ENCODE data around the gene ASPHD2.

Gene ASPHD2

DNA sequence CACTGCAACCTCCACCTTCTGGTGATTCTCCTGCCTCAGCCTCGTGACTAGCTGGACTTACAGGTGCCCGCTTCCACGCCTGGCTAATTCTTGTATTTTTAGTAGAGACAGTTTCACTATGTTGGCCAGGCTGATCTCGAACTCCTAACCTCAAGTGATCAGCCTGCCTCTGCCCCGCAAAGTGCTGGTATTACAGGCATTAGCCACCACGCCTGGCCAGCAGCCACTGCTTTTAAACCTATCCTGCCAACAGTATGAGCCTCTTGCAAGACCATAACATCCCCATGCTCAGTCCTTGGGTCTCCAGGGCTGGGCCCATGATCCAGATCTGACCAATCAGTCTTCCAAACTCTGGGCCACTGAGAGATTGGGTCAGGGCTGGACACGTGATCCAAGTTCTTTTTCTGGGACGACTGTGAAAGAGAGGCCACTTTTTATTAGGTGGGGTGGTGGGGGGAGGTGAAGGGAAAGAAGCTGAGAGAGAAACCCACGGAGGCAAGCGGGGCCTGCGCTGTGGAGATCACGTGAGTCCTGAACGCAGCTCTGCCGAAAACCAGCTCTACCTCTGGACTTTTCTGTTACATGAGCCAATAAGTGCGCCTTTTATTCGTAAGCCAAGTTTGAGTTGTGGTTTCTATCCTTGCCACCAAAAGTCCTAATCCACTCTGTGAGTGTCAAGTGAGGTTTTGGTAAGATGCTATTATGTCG, 17.9 kb downstream of the ASPHD2 start:
- no peak overlapping the region for H3K9ac ChIP-seq (ENCODE audit: low read length)
- DNase-seq = no peak
- no peak overlapping the region for H4K8ac ChIP-seq (ENCODE audit: low read depth, low read length)
- no peak overlapping the region for H2BK120ac ChIP-seq (ENCODE audit: insufficient read depth, low read length, poor library complexity)
- H2AK5ac ChIP-seq (ENCODE audit: low read length) = no peak overlapping the region
- no peak overlapping the region for H3K18ac ChIP-seq (ENCODE audit: low read length)
- no CpG with 5 or more reads among the region's 17 CpGs for WGBS (ENCODE audit: extremely low coverage, insufficient coverage, insufficient read length)
- no peak overlapping the region for H4K91ac ChIP-seq (ENCODE audit: low read depth, low read length)
- peaks cover 2% of the 10 kb centered on the region for H3K79me2 ChIP-seq (ENCODE audit: control insufficient read depth, insufficient read depth, low read length, poor library complexity)
- H2BK12ac ChIP-seq (ENCODE audit: low read length) = no peak overlapping the region
- no peak overlapping the region for H3K27ac ChIP-seq (ENCODE audit: low read depth, low read length)
- H2AFZ ChIP-seq (ENCODE audit: insufficient read depth, low read length, poor library complexity) = no peak overlapping the region
- no peak overlapping the region for H2BK5ac ChIP-seq (ENCODE audit: low read depth, low read length, poor library complexity)
- peaks cover 2% of the 10 kb centered on the region for H3K9me3 ChIP-seq (ENCODE audit: insufficient read depth, low read depth, low read length)
- H3K23ac ChIP-seq (ENCODE audit: low read length) = no peak overlapping the region
- no peak overlapping the region for H3K4me2 ChIP-seq (ENCODE audit: low read length)
- peaks cover 17 to 18% of the 10 kb centered on the region in 2 experiments for H3K36me3 ChIP-seq (ENCODE audit: control insufficient read depth in 1 of 2, insufficient read depth in 2 of 2, low read length in 2 of 2)
- no peak overlapping the region for H3K14ac ChIP-seq (ENCODE audit: low read length)
- H3K79me1 ChIP-seq (ENCODE audit: low read length) = peaks cover 9% of the 10 kb centered on the region
- H3K27me3 ChIP-seq (ENCODE audit: insufficient read depth, low read length) = no peaks in the 10 kb centered on the region
- H4K12ac ChIP-seq (ENCODE audit: low read depth, low read length) = no peak overlapping the region
- no peak overlapping the region for H3K4me3 ChIP-seq (ENCODE audit: low read depth, low read length)
- peaks cover 18 to 24% of the 10 kb centered on the region in 2 experiments for H3K4me1 ChIP-seq (ENCODE audit: control insufficient read depth in 1 of 2, insufficient read depth in 2 of 2, low read length in 2 of 2)
- H3K4ac ChIP-seq (ENCODE audit: low read depth, low read length) = no peak overlapping the region

DNA sequence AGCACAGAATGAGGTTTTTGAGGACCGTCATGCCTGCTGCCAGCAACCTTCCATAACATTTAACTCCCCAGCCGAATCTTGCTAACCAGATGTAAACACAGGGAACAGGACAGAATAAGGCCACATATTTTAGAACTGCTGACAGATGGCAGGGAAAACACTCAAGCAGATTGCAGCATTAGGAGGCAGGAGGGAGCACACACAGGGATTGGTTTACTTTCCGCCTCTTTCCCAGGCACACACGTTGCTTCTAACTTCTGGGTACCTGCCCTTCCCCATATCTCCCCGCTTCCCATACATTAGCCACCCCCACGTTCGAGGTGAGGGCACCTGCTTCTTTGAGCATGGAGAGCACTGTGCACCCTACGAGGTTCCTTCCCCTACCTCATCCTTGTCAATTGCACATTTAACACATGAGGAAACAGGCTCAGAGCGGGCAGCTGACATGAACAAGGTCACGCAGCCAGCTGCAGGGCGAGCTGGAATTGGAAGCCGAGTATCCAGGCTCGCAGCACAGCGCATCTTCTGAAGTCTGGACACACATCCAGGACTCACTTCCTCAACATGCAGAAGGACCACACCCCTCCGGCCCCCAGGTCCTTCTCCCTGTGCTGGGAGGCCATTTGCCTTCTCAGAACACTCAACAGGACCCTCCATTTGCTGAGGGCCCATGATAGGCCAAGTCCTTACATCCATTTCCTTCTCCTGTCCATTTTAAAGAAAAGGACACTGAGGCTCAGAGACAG, 18.7 kb downstream of the ASPHD2 start:
- H3K14ac ChIP-seq (ENCODE audit: low read length) = no peak overlapping the region
- no CpG with 5 or more reads among the region's 15 CpGs for WGBS (ENCODE audit: extremely low coverage, insufficient coverage, insufficient read length)
- H2AK5ac ChIP-seq (ENCODE audit: low read length) = no peak overlapping the region
- no peak overlapping the region for H3K4ac ChIP-seq (ENCODE audit: low read depth, low read length)
- H2BK12ac ChIP-seq (ENCODE audit: low read length) = no peak overlapping the region
- peaks cover 9% of the 10 kb centered on the region for H3K79me1 ChIP-seq (ENCODE audit: low read length)
- no peak overlapping the region for H3K4me3 ChIP-seq (ENCODE audit: low read depth, low read length)
- H3K27me3 ChIP-seq (ENCODE audit: insufficient read depth, low read length) = no peaks in the 10 kb centered on the region
- H3K4me1 ChIP-seq (ENCODE audit: control insufficient read depth in 1 of 2, insufficient read depth in 2 of 2, low read length in 2 of 2) = peaks cover 18 to 24% of the 10 kb centered on the region in 2 experiments
- peaks cover 2% of the 10 kb centered on the region for H3K9me3 ChIP-seq (ENCODE audit: insufficient read depth, low read depth, low read length)
- H4K8ac ChIP-seq (ENCODE audit: low read depth, low read length) = no peak overlapping the region
- no peak overlapping the region for H3K4me2 ChIP-seq (ENCODE audit: low read length)
- no peak overlapping the region for H4K12ac ChIP-seq (ENCODE audit: low read depth, low read length)
- H3K27ac ChIP-seq (ENCODE audit: low read depth, low read length) = no peak overlapping the region
- no peak overlapping the region for H4K91ac ChIP-seq (ENCODE audit: low read depth, low read length)
- no peak overlapping the region for H2BK120ac ChIP-seq (ENCODE audit: insufficient read depth, low read length, poor library complexity)
- no peak overlapping the region for H2AFZ ChIP-seq (ENCODE audit: insufficient read depth, low read length, poor library complexity)
- H3K18ac ChIP-seq (ENCODE audit: low read length) = no peak overlapping the region
- peaks cover 22 to 24% of the 10 kb centered on the region in 2 experiments for H3K36me3 ChIP-seq (ENCODE audit: control insufficient read depth in 1 of 2, insufficient read depth in 2 of 2, low read length in 2 of 2)
- no peak for DNase-seq
- H2BK5ac ChIP-seq (ENCODE audit: low read depth, low read length, poor library complexity) = no peak overlapping the region
- no peak overlapping the region for H3K23ac ChIP-seq (ENCODE audit: low read length)
- H3K9ac ChIP-seq (ENCODE audit: low read length) = no peak overlapping the region
- H3K79me2 ChIP-seq (ENCODE audit: control insufficient read depth, insufficient read depth, low read length, poor library complexity) = peaks cover 2% of the 10 kb centered on the region

DNA sequence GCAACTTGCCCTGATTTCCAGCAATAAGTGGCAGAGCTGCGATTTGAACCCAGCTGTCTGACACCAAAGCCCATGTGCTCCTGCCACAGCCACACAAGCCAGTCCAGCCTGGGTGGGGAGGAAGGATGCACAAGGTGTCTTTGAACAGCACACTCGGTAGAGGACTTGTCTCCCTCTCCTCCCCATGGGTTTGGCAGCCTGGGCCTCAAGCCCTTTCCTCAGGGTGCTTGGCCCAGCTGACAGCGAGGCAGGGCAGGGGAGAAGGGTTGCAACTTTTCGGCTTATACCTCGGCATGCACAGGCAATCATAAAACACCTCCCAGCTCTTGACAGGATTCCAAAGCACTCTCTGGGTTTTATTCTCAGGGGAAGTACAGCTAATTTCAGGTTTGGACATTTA, 19.3 kb downstream of the ASPHD2 start:
- H3K18ac ChIP-seq (ENCODE audit: low read length) = no peak overlapping the region
- peaks cover 2% of the 10 kb centered on the region for H3K79me2 ChIP-seq (ENCODE audit: control insufficient read depth, insufficient read depth, low read length, poor library complexity)
- no peak overlapping the region for H3K14ac ChIP-seq (ENCODE audit: low read length)
- H3K4ac ChIP-seq (ENCODE audit: low read depth, low read length) = no peak overlapping the region
- H4K12ac ChIP-seq (ENCODE audit: low read depth, low read length) = no peak overlapping the region
- H4K8ac ChIP-seq (ENCODE audit: low read depth, low read length) = no peak overlapping the region
- no peak overlapping the region for H2BK12ac ChIP-seq (ENCODE audit: low read length)
- no peak overlapping the region for H4K91ac ChIP-seq (ENCODE audit: low read depth, low read length)
- H3K27ac ChIP-seq (ENCODE audit: low read depth, low read length) = no peak overlapping the region
- H3K4me3 ChIP-seq (ENCODE audit: low read depth, low read length) = no peak overlapping the region
- WGBS (ENCODE audit: extremely low coverage, insufficient coverage, insufficient read length) = no CpG with 5 or more reads among the region's 5 CpGs
- no peak overlapping the region for H2BK5ac ChIP-seq (ENCODE audit: low read depth, low read length, poor library complexity)
- H3K9ac ChIP-seq (ENCODE audit: low read length) = no peak overlapping the region
- DNase-seq = no peak
- peaks cover 2% of the 10 kb centered on the region for H3K9me3 ChIP-seq (ENCODE audit: insufficient read depth, low read depth, low read length)
- peaks cover 18 to 24% of the 10 kb centered on the region in 2 experiments for H3K4me1 ChIP-seq (ENCODE audit: control insufficient read depth in 1 of 2, insufficient read depth in 2 of 2, low read length in 2 of 2)
- H3K27me3 ChIP-seq (ENCODE audit: insufficient read depth, low read length) = no peaks in the 10 kb centered on the region
- peaks cover 9% of the 10 kb centered on the region for H3K79me1 ChIP-seq (ENCODE audit: low read length)
- H3K36me3 ChIP-seq (ENCODE audit: control insufficient read depth in 1 of 2, insufficient read depth in 2 of 2, low read length in 2 of 2) = peaks cover 23 to 28% of the 10 kb centered on the region in 2 experiments
- no peak overlapping the region for H2AFZ ChIP-seq (ENCODE audit: insufficient read depth, low read length, poor library complexity)
- H3K4me2 ChIP-seq (ENCODE audit: low read length) = no peak overlapping the region
- H2BK120ac ChIP-seq (ENCODE audit: insufficient read depth, low read length, poor library complexity) = no peak overlapping the region
- no peak overlapping the region for H3K23ac ChIP-seq (ENCODE audit: low read length)
- no peak overlapping the region for H2AK5ac ChIP-seq (ENCODE audit: low read length)

DNA sequence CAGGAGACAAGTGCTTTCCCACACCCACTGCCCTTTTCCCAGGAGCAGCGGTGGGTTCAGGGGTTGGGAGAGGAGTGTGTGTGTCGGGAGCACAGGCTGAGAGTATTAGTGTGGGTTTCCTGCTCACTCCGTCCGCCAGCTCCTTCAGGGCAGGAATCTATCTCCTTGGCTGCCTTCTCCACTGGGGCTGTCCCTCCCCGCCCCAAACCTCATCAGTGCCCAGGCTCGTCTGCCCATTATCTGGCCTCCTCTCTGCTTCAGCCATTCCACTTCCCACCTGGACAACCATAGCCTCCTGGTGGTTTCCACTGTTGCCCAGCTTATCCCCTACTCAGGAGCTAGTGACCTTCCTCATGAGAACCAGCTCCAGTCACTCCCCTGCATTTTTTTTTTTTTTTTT, 19.9 kb downstream of the ASPHD2 start:
- no peaks in the 10 kb centered on the region for H3K27me3 ChIP-seq (ENCODE audit: insufficient read depth, low read length)
- H3K4me1 ChIP-seq (ENCODE audit: control insufficient read depth in 1 of 2, insufficient read depth in 2 of 2, low read length in 2 of 2) = peaks cover 13 to 20% of the 10 kb centered on the region in 2 experiments
- H3K79me2 ChIP-seq (ENCODE audit: control insufficient read depth, insufficient read depth, low read length, poor library complexity) = peaks cover 2% of the 10 kb centered on the region
- no peak overlapping the region for H3K23ac ChIP-seq (ENCODE audit: low read length)
- no peak overlapping the region for H3K14ac ChIP-seq (ENCODE audit: low read length)
- no peak overlapping the region for H3K4me3 ChIP-seq (ENCODE audit: low read depth, low read length)
- no peak overlapping the region for H2AK5ac ChIP-seq (ENCODE audit: low read length)
- H3K27ac ChIP-seq (ENCODE audit: low read depth, low read length) = no peak overlapping the region
- H3K9ac ChIP-seq (ENCODE audit: low read length) = no peak overlapping the region
- no peak overlapping the region for H4K8ac ChIP-seq (ENCODE audit: low read depth, low read length)
- no peak overlapping the region for H4K91ac ChIP-seq (ENCODE audit: low read depth, low read length)
- no CpG with 5 or more reads among the region's 6 CpGs for WGBS (ENCODE audit: extremely low coverage, insufficient coverage, insufficient read length)
- H3K4me2 ChIP-seq (ENCODE audit: low read length) = no peak overlapping the region
- H3K4ac ChIP-seq (ENCODE audit: low read depth, low read length) = no peak overlapping the region
- no peak overlapping the region for H2AFZ ChIP-seq (ENCODE audit: insufficient read depth, low read length, poor library complexity)
- no peak for DNase-seq
- H3K36me3 ChIP-seq (ENCODE audit: control insufficient read depth in 1 of 2, insufficient read depth in 2 of 2, low read length in 2 of 2) = peaks cover 29 to 31% of the 10 kb centered on the region in 2 experiments
- no peaks in the 10 kb centered on the region for H3K9me3 ChIP-seq (ENCODE audit: insufficient read depth, low read depth, low read length)
- no peak overlapping the region for H4K12ac ChIP-seq (ENCODE audit: low read depth, low read length)
- no peak overlapping the region for H3K18ac ChIP-seq (ENCODE audit: low read length)
- peaks cover 5% of the 10 kb centered on the region for H3K79me1 ChIP-seq (ENCODE audit: low read length)
- H2BK120ac ChIP-seq (ENCODE audit: insufficient read depth, low read length, poor library complexity) = no peak overlapping the region
- no peak overlapping the region for H2BK5ac ChIP-seq (ENCODE audit: low read depth, low read length, poor library complexity)
- H2BK12ac ChIP-seq (ENCODE audit: low read length) = no peak overlapping the region
